ENCODE measurements around the gene ZNF672. TPM values are rescaled to one million over a fixed set of nuclear protein-coding genes. Genes with fewer than 3 reads are reported as not detected.

ZNF672 gene
- total and polyA plus RNA-seq, 2 of the 13 experiments (the other 11 are each of a cell fraction or from before 2014, with no cell fraction given): 17.2 to 22.9 TPM

DNA sequence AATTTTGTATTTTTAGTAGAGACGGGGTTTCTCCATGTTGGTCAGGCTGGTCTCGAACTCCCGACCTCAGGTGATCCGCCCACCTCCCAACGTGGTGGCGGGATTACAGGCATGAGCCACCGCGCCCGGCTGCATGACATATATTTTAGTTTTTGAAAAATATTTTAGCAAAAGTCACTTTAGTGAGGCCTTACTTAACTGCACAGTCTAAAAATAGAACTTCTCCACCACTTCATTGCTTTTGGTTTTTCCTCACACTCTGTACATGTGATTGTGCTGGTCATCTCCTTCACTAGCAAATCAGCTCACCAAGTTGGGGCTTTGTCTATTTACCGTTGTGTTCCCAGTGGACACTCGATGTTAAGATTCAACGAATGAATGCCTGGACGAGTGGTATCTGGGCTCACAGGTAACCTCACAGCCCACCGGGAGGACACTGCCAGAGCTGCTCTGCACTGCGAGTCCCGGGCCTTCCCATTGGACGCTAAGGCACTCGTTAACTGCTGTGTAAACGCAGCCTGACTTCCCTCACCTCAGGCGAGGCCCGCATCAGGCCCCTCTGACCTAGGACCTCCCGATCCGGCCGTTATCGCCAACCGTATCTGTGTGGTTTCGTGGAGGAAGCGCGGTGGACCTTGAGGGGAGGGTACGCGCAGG is 34.9 kb downstream of the ZNF672 start (continued):
- TF ChIP-seq ZNF441 (CRISPR knock-in tag; IDR thresholded peaks at IDR 0.05; ENCODE audit: borderline replicate concordance) (0 out of 2 replicates have a peak, but pooled peaks have one; percentile 49), GPN1 (CRISPR knock-in tag; IDR thresholded peaks at IDR 0.05; ENCODE audit: borderline replicate concordance) (no peak), SRSF4 (IDR thresholded peaks at IDR 0.05; ENCODE audit: low read depth, low read length, poor library complexity, severe bottlenecking) (no peak), ZNF629 (CRISPR knock-in tag; conservative IDR thresholded peaks at IDR 0.05) (no peak), RFXAP (CRISPR knock-in tag; IDR thresholded peaks at IDR 0.05; ENCODE audit: borderline replicate concordance) (no peak), CHD4 (IDR thresholded peaks at IDR 0.05; ENCODE audit: borderline replicate concordance, low read length) (peak; percentile 63; the same call in 1 of the 2 replicates), ZNF34 (CRISPR knock-in tag; IDR thresholded peaks at IDR 0.05; ENCODE audit: borderline replicate concordance) (no peak), HNRNPL (IDR thresholded peaks at IDR 0.05; ENCODE audit: low read depth, low read length) (no peak), CEBPB (IDR thresholded peaks at IDR 0.05; ENCODE audit: borderline replicate concordance, low read depth, low read length) (no peak), FOXK1 (CRISPR knock-in tag; IDR thresholded peaks at IDR 0.05; ENCODE audit: borderline replicate concordance, low read depth) (no peak; the same call in 1 of the 2 replicates)
- TF ChIP-seq, protein P1, sequence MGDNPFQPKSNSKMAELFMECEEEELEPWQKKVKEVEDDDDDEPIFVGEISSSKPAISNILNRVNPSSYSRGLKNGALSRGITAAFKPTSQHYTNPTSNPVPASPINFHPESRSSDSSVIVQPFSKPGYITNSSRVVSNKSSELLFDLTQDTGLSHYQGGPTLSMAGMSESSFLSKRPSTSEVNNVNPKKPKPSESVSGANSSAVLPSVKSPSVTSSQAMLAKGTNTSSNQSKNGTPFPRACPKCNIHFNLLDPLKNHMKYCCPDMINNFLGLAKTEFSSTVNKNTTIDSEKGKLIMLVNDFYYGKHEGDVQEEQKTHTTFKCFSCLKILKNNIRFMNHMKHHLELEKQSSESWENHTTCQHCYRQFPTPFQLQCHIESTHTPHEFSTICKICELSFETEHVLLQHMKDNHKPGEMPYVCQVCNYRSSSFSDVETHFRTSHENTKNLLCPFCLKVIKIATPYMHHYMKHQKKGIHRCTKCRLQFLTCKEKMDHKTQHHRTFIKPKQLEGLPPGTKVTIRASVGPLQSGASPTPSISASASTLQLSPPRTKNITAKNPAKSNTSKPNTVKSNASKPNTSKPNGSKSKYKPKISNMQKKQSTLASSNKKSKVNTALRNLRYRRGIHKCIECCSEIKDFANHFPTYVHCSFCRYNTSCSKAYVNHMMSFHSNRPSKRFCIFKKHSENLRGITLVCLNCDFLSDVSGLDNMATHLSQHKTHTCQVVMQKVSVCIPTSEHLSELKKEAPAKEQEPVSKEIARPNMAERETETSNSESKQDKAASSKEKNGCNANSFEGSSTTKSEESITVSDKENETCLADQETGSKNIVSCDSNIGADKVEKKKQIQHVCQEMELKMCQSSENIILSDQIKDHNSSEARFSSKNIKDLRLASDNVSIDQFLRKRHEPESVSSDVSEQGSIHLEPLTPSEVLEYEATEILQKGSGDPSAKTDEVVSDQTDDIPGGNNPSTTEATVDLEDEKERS (CRISPR knock-in tag; IDR thresholded peaks at IDR 0.05): peak; percentile 87
- TF ChIP-seq, protein P2, sequence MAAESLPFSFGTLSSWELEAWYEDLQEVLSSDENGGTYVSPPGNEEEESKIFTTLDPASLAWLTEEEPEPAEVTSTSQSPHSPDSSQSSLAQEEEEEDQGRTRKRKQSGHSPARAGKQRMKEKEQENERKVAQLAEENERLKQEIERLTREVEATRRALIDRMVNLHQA (CRISPR knock-in tag; IDR thresholded peaks at IDR 0.05): no peak
- TF ChIP-seq, protein P3, sequence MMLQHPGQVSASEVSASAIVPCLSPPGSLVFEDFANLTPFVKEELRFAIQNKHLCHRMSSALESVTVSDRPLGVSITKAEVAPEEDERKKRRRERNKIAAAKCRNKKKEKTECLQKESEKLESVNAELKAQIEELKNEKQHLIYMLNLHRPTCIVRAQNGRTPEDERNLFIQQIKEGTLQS (CRISPR knock-in tag; IDR thresholded peaks at IDR 0.05): no peak
- TF ChIP-seq, protein P4, sequence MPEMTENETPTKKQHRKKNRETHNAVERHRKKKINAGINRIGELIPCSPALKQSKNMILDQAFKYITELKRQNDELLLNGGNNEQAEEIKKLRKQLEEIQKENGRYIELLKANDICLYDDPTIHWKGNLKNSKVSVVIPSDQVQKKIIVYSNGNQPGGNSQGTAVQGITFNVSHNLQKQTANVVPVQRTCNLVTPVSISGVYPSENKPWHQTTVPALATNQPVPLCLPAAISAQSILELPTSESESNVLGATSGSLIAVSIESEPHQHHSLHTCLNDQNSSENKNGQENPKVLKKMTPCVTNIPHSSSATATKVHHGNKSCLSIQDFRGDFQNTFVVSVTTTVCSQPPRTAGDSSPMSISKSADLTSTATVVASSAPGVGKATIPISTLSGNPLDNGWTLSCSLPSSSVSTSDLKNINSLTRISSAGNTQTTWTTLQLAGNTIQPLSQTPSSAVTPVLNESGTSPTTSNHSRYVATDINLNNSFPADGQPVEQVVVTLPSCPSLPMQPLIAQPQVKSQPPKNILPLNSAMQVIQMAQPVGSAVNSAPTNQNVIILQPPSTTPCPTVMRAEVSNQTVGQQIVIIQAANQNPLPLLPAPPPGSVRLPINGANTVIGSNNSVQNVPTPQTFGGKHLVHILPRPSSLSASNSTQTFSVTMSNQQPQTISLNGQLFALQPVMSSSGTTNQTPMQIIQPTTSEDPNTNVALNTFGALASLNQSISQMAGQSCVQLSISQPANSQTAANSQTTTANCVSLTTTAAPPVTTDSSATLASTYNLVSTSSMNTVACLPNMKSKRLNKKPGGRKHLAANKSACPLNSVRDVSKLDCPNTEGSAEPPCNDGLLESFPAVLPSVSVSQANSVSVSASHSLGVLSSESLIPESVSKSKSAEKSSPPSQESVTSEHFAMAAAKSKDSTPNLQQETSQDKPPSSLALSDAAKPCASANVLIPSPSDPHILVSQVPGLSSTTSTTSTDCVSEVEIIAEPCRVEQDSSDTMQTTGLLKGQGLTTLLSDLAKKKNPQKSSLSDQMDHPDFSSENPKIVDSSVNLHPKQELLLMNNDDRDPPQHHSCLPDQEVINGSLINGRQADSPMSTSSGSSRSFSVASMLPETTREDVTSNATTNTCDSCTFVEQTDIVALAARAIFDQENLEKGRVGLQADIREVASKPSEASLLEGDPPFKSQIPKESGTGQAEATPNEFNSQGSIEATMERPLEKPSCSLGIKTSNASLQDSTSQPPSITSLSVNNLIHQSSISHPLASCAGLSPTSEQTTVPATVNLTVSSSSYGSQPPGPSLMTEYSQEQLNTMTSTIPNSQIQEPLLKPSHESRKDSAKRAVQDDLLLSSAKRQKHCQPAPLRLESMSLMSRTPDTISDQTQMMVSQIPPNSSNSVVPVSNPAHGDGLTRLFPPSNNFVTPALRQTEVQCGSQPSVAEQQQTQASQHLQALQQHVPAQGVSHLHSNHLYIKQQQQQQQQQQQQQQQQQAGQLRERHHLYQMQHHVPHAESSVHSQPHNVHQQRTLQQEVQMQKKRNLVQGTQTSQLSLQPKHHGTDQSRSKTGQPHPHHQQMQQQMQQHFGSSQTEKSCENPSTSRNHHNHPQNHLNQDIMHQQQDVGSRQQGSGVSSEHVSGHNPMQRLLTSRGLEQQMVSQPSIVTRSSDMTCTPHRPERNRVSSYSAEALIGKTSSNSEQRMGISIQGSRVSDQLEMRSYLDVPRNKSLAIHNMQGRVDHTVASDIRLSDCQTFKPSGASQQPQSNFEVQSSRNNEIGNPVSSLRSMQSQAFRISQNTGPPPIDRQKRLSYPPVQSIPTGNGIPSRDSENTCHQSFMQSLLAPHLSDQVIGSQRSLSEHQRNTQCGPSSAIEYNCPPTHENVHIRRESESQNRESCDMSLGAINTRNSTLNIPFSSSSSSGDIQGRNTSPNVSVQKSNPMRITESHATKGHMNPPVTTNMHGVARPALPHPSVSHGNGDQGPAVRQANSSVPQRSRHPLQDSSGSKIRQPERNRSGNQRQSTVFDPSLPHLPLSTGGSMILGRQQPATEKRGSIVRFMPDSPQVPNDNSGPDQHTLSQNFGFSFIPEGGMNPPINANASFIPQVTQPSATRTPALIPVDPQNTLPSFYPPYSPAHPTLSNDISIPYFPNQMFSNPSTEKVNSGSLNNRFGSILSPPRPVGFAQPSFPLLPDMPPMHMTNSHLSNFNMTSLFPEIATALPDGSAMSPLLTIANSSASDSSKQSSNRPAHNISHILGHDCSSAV (CRISPR knock-in tag; IDR thresholded peaks at IDR 0.05; ENCODE audit: borderline replicate concordance): no peak
- TF ChIP-seq, protein P5, sequence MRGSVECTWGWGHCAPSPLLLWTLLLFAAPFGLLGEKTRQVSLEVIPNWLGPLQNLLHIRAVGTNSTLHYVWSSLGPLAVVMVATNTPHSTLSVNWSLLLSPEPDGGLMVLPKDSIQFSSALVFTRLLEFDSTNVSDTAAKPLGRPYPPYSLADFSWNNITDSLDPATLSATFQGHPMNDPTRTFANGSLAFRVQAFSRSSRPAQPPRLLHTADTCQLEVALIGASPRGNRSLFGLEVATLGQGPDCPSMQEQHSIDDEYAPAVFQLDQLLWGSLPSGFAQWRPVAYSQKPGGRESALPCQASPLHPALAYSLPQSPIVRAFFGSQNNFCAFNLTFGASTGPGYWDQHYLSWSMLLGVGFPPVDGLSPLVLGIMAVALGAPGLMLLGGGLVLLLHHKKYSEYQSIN (CRISPR knock-in tag; IDR thresholded peaks at IDR 0.05; ENCODE audit: borderline replicate concordance): no peak

Data from HepG2 (cell line).